Pancreas (tissue), 10 donors: ENCODE measurements around the gene IL34. TPM values are rescaled to one million over a fixed set of nuclear protein-coding genes. Genes with fewer than 3 reads are reported as not detected.

Experiments
- ATAC-seq, 4 donors: fragments of 200-7000 bp; cut with Tn5 transposase; one replicate each; pipeline versions ENCODE4 v1.8.0 to v1.9.1; 2020; ENCODE audit warnings: mild to moderate bottlenecking in 4 of 4, moderate library complexity in 4 of 4
- DNase-seq, 6 donors: peaks; one replicate each; pipeline ENCODE4 v3.0.0-alpha.2; 2020
- FAIRE-seq: peaks from 2 replicates; lab custom pipeline; 2012; peaks lifted over from hg19 to GRCh38; lab: Jason Lieb, UNC
- H3K27ac ChIP-seq, 4 donors: fragments of 200-600 bp; sonication (generic); 1 replicate in 3 of 4; 2 replicates in 1 of 4; pipeline versions ENCODE4 v1.5.0 to v1.8.0; 2020
- H3K27me3 ChIP-seq, 4 donors: fragments of 200-600 bp; one replicate each; pipeline ENCODE4 v1.8.0; 2021
- H3K36me3 ChIP-seq, 3 donors: fragments of 200-600 bp; sonication (generic) in 1 of 3; one replicate each; pipeline versions ENCODE4 v1.5.0 to v1.8.0; 2020 to 2021
- H3K4me1 ChIP-seq, 3 donors: fragments of 200-600 bp; one replicate each; pipeline ENCODE4 v1.8.0; 2021
- H3K4me3 ChIP-seq, 4 donors: fragments of 200-600 bp; sonication (generic) in 2 of 4; one replicate each; pipeline versions ENCODE4 v1.5.0 to v1.8.0; 2020 to 2021
- H3K9me3 ChIP-seq, 4 donors: fragments of 200-600 bp; one replicate each; pipeline ENCODE4 v1.8.0; 2021
- CTCF ChIP-seq, 4 donors: fragments of 200-600 bp; sonication (generic) in 3 of 4; IDR thresholded peaks; one replicate each; pipeline versions ENCODE4 v1.5.0 to v1.8.0; 2021; ENCODE audit warnings: antibody characterized with exemption in 4 of 4
- WGBS, 2 donors: extraction: QIAGEN DNeasy Blood & Tissue Kit; methylation state at CpG; one replicate each; pipeline ENCODE4 v1.1.7; 2013; 5-methylcytosine and 5-hydroxymethylcytosine counted together
- intact Hi-C, 3 donors: fragments of 100-400 bp; cut with DNase I; formaldehyde crosslinking; loops; one replicate each; pipeline versions ENCODE4 v1.11.1 to v1.14.2; 2022
- polyA plus RNA-seq, 2 donors: library from polyadenylated mRNA; stranded (reverse); fragments of 200-250 nt; gene quantifications; one replicate each; pipeline ENCODE4 v1.2.3, GENCODE V29; 2013
- total RNA-seq, 6 donors: library from RNA; stranded (reverse); fragmentation: NEBNext Ultra II Directional in 4 of 6; extraction: Animal tissue kit (Norgen Biotek cat#: 25700) in 4 of 6; gene quantifications; one replicate each; pipeline versions ENCODE4 v1.2.1 to v1.2.4, GENCODE V29; 2021 to 2023
- donor health status: healthy with polysubstance abuse.
- donor health status: DM: no; HTN: no; CAD: no; lungs with moderate emphysema.
- donor health status: DM: no; HTN: no; CAD: no.
- donor health status: control.
- donor health status: control.
- donor health status: Bipolar disorder and iron deficiency.
- donor health status: DM: yes; HTN: yes; CAD: no.
- donor health status: DM: no; HTN: no; CAD: no.
- donor health status: DM: no; HTN: no; CAD: no.
- donor health status: DM: yes; HTN: yes; CAD: no.

IL34 gene
- total and polyA plus RNA-seq, 8 donors, result 0.51 to 3.9 (median 1.7) TPM

- DNase-seq (peak in 2 of 6 donors; percentile 47 to 51), ATAC-seq (no peak), FAIRE-seq (no peak)
- Histone ChIP-seq H3K27me3 (no peaks in the 10 kb centered on the region), H3K4me3 (no peak overlapping the region), H3K4me1 (no peaks in the 10 kb centered on the region), H3K36me3 (no peaks in the 10 kb centered on the region), H3K27ac (no peak overlapping the region), H3K9me3 (no peaks in the 10 kb centered on the region)
- TF ChIP-seq CTCF (IDR thresholded peaks at IDR 0.05), result no peak
- WGBS, 2 donors, result 78 to 79% methylated on average over 12 of the region's 12 CpGs
- intact Hi-C loops, result loop anchor here in 2 of 3 donors (10.0 kb wide), 2 partner anchors 125 to 285 kb away; no protein-coding TSS in a partner anchor
Observed at GRCh38 chr16:70659546-70659945, 13.2 kb downstream of the IL34 start.

GRCh38 chr16:70659953-70660671 is 13.8 kb downstream of the IL34 start:
- Histone ChIP-seq H3K4me1 (no peaks in the 10 kb centered on the region), H3K27ac (no peak overlapping the region), H3K4me3 (no peak overlapping the region), H3K27me3 (no peaks in the 10 kb centered on the region), H3K9me3 (no peaks in the 10 kb centered on the region), H3K36me3 (peaks cover 0 to 5% (median 2%) of the 10 kb centered on the region in 3 donors)
- TF ChIP-seq CTCF (IDR thresholded peaks at IDR 0.05), result no peak
- ATAC-seq (peak in 1 of 4 donors; percentile 17), DNase-seq (peak in 1 of 6 donors; percentile 41), FAIRE-seq (no peak)
- 65 to 66% methylated on average over 16 of the region's 16 CpGs for WGBS, 2 donors
- intact Hi-C loops, result loop anchor here in 2 of 3 donors (10.0 kb wide), 2 partner anchors 125 to 285 kb away; no protein-coding TSS in a partner anchor

- peaks cover 0 to 6% (median 5%) of the 10 kb centered on the region in 3 donors for H3K36me3 ChIP-seq
- no peak for TF ChIP-seq CTCF (IDR thresholded peaks at IDR 0.05)
- H3K9me3 ChIP-seq, result no peaks in the 10 kb centered on the region
- ATAC-seq (no peak), FAIRE-seq (no peak), DNase-seq (peak in 1 of 6 donors; percentile 29)
- no peaks in the 10 kb centered on the region for H3K27me3 ChIP-seq
- intact Hi-C loops, result no loop called here
- no peaks in the 10 kb centered on the region for H3K4me1 ChIP-seq
- no peak overlapping the region for H3K27ac ChIP-seq
- no peak overlapping the region for H3K4me3 ChIP-seq
- 57 to 62% methylated on average over 5 to 7 of the region's 7 CpGs for WGBS, 2 donors
Observed at GRCh38 chr16:70660672-70661350, 14.5 kb downstream of the IL34 start.

GRCh38 chr16:70661534-70661917 is 15.2 kb downstream of the IL34 start:
- FAIRE-seq (no peak), ATAC-seq (no peak), DNase-seq (peak in 3 of 6 donors; percentile 33 to 46 (median 42))
- Histone ChIP-seq H3K27ac (no peak overlapping the region), H3K4me1 (no peaks in the 10 kb centered on the region), H3K9me3 (no peaks in the 10 kb centered on the region), H3K4me3 (no peak overlapping the region), H3K27me3 (no peaks in the 10 kb centered on the region), H3K36me3 (peaks cover 0 to 9% (median 6%) of the 10 kb centered on the region in 3 donors)
- 65 to 69% methylated on average over 17 of the region's 17 CpGs for WGBS, 2 donors
- intact Hi-C loops, result no loop called here
- TF ChIP-seq CTCF (IDR thresholded peaks at IDR 0.05), result no peak
